Activated gamma-delta T cell (primary cell): ENCODE data around the gene ANKRD1.
"Not testable (repeated sequence)": the region's sequence is repeated elsewhere in the genome, so short reads cannot be mapped to it uniquely, and the experiment has no call there.

Experiments
- DNase-seq: peaks from one replicate; lab custom pipeline; 2025; lab: John Stamatoyannopoulos, UW
- total RNA-seq, 2 donors: gene quantifications; one replicate each; lab custom pipeline; 2026; lab: John Stamatoyannopoulos, UW

ANKRD1 gene
- 0 to 0.35 reads per million in 2 donors for total RNA-seq

DNA sequence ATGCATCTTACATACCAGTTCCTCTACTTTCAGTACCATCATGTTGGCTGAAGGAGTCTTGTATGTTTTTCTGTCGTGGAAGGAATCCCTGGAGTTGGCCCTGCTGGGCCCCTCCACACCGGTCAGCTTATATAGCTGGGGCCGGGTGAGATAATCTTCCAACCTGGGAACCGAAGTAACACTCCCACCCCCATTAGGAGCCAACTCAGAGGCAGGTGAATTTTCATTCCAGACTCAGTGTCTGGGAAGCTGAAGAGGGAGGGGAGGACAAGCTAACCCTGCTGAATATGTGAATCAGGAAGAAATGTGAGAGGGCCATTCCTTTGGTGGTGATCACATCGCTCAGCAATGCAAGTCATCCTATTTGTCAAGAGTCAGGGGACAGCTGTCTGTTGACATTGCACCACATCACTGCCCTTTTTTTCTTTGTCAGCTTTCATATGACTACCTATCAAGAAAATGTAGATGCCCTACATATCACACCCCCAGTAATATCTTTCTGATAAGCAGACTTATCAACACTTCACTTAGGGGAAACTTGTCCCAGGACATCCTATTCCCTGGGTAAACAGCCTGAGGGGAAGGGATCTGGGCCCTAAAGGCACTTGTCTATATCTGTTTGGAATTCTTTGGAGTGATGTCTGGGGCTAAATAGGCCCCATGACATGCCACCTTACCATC is at the start of gene ANKRD1:
Gene ANKRD1, minus strand, starts transcription at position 102 of the 681 bp plus-strand sequence. Its CDS starts 60 bp downstream, at position 42.
- no peak for DNase-seq

DNA sequence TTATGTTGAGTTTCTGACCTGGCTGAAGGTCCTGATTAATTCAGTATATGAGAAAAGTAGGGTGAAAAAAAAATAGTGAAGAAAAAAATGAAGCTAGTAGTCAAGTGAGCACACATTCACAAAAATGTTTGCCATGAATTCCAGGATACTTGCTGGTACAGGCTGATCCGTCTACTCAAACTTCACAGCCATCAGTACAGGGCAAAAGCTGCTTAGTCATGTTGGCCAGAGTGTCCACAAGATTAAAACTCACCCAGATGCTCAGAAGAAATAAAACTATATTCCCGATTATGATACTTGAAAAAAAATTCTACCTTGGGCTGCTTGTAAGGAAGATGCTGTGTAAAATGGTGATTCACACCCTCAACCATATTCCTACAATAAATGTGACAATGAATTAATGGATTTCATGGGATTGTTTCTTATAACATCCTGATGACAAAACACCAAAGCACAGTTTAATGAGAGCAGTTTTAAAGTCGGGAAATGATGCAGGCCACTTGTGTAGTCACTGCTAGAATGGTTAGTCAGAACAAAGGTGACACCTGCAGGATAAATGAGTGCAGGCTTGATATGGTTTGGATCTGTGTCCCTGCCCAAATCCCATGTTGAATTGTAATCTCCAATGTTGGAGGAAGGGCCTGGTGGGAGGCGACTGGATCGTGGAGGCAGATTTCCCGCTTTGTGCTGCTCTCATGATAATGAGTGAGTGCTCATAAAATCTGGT is 49.2 kb upstream of the ANKRD1 start:
- DNase-seq, result no peak

DNA sequence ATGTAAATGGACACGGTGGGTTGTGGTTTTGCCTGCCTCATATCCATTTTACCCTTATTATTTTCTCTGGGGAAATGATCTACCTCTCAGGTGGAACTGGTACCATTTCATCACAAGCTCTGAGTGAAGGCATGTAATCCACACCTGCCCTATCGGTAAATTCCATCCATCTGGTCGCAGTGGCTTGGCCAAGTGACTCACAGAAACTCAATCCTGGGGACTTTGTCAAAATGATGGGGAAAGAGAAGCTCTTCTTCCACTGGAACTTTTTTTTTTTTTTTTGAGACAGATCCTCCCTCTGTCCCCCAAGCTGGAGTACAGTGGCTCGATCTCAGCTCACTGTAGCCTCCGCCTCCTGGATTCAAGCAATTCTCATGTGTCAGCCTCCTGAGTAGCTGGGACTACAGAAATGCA is 48.2 kb upstream of the ANKRD1 start:
- DNase-seq, result no peak

DNA sequence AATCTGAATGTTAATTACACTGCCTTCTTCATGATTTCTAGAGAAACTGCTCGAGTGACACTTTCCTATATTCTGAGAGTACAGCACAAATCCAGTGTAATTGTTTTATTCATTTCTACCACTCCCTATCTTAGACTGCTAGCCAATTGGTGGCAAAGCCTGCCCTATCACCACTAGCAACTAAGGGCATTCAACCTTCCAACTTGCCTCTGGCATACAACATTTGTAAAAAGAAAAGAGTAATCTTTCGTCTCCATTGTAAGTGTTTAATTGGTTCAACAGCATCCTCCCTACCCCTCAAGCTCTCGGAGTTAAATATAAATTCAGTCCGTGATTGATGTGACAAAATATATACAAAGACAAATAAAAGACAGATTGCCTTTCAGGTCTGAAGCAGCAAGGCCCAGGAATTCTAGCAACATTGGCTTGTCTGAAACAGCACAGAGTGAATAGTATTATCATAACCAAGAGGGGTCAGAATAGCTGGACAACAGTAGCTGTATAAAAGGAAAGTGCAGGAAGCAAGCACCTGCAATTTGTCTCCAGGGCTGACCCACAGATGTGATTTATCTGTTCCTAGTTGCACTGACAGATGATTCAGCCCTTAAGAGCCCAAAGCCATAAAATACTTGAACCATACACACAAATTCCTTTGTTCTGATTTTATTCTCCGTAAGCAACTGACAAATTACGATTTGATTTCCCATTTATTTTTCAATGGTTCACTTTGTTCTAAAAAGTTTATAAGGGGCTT is 47.6 kb upstream of the ANKRD1 start:
- no peak for DNase-seq

DNA sequence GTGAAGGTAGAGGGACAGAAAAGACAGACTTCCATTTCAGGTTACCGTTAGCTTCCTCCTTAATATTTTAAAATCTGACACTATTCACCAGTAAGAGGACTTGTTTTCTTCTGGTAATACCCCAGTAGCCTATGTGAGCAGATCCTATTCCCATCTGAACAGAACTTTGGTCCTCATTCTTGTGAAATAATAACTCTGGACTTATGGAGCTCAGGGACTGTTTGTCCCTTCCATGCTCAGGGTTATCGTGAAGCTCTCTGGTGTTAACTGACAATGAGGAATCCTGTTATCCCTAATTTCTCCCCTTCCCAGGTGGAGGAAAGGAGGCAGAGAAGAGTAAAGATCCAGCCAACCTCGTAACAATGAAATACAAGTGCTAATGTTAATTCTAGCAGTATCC is 47.0 kb upstream of the ANKRD1 start:
- DNase-seq, result no peak

DNA sequence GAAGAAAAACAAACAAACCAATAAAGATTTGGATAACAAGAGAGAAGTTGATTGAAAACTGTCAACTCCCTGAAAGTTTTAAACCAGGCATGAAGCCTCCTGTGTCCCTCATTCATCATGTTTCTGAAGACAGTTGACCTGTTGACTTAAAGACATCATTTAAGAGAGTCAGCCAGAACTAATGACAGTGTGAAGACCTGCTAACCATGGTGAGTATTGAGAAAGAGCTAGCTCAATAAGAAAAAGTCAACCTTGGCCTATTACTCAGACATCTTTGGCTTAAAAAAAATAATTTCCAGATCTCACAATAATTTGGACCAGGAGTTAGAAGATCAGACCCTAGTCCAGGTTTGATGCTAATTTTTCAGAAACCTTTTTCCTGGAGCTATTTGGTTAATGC is 45.3 kb upstream of the ANKRD1 start:
- no peak for DNase-seq

DNA sequence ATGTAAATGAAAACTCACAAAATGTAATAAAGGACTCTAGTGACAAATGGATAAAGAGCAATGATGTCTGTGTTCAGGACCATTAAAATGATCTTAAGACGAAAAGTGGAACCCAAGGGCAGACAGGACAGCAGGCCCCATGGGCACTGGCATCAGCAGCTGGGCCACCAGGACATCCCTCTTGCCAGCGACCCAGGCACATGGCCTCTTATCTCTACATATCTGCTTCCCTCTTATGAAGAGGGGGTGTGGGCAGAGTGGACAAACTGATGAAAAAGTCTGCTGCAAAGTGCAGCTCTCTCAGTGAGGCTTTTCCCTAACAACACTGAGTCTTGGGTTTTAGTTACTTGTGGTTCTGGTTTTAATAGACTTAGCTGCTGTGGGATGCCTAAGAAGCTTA is 44.8 kb upstream of the ANKRD1 start:
- DNase-seq, result no peak

DNA sequence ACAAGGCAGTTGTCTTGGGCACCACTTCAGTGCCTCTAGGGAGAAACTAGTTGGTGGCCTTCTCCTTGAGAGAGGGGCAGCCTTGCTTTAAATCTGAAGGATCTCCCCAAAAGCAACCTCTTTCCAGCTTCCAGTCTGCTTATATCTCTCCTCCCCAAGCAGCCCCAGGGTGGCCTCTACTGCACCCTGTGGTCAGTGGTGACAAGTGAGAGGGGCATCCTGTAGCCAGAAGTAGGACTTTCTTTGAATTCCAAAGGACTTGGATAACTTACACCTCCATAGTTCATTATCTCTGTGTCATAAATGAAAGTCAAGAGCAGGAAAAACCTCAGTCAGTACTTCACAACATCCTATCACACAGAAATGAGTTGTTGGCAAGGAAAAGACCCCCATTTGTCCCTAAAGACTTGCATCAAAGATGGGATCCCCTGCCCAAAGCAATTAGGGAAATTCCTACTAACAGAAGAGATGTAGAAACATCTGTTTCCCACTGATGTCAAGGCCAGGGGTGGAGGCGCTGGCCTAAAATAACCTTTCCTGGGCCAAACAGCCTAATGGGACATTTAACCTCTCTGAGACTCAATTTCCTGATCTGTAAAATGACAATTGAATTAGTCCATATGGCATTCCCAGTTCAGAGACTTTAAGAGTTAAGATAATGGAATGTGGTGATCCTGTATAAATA is 44.0 kb upstream of the ANKRD1 start:
- DNase-seq, result no peak

DNA sequence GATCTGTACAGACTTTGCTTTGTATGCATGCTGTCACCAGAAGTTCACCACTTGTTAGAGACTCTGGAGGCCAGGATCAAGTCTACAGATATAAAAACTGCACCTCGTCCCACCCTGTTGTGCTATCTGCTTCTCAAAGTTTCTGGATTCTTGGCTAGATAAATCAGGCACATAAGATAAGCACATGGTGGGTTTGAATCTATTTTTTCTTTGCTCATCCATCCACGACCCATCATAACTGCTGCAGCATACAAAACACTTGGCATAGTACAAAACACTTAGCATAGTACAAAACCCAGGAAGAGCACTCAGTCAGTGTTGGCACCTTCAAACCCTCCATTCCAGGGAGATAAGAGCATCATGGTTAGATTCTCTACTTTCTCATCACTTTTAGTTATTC is 42.4 kb upstream of the ANKRD1 start:
- no peak for DNase-seq

DNA sequence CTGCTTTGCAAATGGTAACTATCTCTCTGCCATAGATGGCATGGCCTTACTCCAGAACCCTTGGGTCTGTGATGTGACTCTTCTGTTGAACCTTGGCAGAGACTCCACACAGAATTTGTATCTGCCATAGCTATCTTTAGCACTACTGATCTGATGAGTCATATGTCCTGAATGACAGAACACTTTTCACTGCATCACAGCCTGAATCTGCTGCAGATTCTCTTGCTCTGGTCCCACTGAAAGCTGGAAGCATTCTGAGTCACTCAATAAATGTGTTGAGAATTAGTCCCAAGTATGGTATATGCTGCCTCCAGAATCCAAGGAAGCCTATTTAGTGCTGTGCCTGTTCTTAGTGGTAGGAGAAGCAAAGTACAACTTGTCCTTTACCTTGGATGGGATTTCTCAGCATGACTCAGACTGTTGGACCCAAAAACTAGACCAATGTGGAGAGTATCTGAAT is 39.5 kb upstream of the ANKRD1 start:
- no peak for DNase-seq

DNA sequence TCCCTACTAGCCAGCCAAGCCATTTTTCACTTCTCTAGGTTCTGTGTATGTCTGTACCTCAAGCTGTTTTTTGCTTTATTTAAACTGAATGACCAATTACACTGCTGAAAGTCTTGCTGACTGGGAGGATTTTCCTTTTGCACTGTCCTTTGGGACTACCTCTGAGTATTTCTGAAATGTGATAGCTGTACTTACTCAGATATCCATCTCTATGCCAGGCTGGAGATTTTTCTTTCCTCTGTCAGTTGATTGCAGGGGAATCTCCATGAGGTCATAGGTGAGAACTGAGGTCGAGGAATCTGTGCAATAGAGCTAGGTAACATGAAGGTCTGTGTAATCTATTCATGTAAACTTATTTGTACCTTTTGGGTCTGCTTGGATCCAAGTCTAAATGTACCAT is 38.9 kb upstream of the ANKRD1 start:
- no peak for DNase-seq

DNA sequence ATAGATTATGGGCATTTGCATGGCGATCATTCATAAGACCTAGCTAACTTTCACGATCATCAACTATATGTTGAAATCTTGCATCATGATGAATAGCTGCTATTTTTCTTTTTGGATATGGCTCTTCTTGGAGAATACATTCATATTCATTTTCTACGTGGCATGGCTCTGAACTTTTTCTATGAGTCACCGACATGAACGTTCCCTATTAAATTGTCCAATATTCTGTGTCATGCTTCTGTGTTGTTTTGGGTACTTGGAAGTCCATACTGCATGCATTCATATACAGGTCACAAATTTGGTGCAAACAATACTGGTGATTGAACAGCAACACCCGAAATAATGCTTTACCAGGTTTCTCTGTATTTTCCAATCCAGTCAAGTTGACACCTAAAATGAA is 37.9 kb upstream of the ANKRD1 start:
- DNase-seq, result no peak

DNA sequence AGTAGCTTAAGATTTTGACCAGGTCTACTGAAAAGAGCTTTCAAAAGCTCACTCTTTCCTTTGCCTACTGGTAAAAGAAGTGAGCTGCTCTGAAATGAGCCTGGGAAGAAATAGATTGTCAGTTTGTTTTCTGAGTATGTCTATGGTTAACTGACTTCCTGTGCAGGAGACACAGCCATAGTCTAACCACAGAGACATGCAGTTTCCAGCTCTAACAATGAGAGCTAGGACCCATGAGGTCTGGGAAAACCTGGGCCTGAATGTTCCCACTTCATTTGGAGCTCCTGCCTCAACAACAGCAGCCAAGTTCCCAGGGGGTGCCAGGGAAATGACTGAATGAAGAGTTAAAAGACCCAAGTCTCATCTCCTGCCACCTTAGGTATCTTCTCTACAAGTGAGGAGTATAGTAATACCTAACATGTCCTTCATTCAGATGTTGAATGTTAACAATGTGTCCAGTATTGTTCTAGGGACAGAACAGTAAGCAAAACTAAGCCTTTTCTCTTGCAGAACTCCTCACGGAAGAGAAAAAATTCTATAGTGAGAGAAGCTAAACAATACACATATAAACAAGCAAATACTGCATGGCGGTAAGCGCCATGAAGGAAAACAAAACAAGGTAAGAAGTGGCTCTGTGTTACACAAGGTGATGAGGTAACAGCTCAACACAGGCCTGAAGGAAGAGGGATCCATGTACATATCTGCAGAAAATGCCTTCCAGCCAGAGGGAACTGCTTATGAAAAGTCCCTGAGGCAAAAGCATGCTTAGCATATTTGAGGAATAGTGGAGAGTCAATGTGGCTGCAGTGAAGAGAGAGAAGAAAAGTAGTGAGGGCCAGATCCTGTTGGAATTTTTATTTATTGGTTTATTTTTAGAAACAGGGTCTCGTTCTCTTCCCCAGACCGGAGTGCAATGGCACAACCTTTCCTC is 26.4 kb upstream of the ANKRD1 start:
- no peak for DNase-seq

DNA sequence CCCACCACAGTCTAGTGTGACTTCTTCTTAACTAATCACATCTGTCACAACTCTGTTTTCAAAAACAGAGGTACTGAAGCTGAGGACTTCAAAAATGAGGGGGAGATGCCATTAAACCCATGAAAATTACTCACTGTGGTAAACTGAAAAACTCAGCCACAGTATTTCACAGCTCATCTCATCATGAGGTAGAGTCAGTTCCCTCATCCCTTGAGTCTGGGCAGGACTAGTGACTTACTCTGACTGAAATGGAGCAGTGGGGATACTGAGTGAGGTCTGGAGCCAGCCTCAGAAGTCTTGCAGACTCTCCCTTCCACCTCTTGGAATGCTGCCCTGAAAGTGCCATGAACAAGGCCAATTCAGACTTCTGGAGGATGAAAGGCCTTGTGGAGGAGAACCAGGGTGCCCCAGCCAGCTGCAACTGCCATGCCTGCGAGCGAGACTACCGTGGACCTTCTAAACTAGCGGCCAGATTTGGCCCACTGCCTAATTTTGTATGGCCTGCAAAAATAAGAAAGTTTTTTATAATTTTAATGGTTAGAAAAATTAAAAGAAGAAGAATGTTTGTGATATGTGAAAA is 24.7 kb upstream of the ANKRD1 start:
- DNase-seq, result no peak

DNA sequence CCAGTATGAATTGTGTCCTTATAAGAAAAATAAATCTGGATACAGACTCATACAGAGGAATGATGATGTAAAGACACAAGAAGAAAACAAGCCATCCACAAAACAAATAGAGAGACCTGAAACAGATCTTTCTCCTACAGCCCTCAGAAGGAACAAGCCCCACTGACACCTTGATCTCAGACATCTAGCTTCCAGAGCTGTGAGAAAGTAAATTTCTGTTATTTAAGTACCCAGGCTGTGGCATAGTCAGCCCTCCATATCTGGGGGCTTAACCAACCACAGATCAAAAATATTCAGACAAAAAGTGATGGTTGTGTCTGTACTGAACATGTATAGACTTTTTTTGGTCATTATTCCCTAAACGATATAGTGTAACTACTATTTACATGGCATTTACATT is 23.9 kb upstream of the ANKRD1 start:
- no peak for DNase-seq

DNA sequence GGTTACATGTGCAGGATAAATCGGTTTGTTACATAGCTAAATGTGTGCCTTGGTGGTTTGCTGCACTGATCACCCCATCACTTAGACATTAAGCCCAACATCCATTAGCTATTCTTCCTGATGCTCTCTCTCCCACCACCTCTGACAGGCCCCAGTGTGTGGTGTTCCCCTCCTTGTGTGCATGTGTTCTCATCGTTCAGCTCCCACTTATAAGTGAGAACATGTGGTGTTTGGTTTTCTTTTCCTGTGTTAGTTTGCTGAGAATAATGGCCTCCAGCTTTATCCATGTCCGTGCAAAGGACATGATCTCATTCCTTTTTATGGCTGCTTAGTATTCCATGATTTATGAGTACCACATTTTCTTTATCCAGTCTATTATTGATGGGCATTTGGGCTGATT is 22.1 kb upstream of the ANKRD1 start:
- DNase-seq, result not testable (repeated sequence)

DNA sequence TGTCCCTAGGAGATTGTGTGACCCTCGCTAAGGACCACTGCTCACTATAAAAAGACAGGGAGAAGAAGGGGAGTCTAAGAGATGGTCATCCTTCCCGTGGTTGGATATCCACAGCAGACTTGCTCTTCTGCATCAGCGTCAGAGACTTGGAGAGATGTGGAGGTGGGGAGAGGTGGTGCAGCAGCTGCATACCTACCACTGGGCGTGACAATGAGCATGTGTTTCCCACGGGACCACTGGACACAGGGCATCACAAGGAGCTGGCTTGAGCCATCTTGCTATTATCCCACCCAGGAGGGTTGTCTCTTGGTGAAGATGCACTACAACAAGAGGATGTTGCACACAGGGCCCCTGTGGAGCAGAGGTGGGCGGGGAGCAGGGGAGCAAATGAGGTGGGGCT is 18.8 kb upstream of the ANKRD1 start:
- DNase-seq, result no peak

DNA sequence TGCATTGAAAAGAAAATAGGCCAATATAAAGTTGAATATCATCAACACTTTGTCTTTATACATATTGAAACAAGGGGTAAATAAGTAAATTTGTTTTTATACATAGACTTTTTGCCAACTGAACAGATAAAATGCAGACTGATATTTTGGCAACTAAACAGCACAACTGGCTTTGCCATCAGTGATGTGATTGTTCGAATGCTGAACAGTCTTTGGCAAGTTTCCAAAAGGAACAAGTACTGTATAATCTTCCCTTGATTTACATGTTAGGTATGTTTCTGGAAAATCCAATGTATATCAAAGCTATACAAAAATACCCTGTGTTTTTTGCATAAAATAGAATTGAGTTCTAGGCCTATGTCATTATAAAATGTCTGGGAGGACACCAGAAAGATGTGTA is 18.2 kb upstream of the ANKRD1 start:
- no peak for DNase-seq

DNA sequence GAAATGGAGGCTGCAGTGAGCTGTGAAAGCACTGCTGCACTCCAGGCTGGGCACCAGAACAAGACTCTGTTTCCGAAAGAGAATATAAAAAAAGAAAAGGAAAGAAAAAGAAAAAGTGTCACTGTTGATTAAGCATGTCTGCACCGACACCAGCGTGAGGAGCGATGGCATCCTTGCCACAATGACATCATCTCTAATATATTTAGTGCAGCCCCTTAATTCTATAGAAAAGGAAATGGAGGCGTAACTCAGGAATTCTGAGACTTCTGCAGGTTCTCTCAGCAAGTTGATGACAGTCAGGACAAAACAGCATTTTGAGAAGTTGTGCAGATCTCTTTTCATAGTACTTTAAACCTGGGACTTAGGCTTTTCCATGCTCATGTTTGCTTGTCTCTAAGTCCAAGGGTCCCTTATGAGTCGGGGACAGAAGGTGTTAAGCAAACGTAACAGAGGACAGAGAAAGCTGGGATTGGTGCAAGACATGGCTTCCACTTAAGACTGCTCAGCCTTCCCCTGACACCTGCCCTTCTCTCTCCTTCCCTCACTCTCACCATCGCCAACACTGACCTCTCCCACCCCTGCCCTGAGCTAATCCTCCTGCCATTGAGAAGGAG is 16.9 kb upstream of the ANKRD1 start:
- DNase-seq, result no peak

DNA sequence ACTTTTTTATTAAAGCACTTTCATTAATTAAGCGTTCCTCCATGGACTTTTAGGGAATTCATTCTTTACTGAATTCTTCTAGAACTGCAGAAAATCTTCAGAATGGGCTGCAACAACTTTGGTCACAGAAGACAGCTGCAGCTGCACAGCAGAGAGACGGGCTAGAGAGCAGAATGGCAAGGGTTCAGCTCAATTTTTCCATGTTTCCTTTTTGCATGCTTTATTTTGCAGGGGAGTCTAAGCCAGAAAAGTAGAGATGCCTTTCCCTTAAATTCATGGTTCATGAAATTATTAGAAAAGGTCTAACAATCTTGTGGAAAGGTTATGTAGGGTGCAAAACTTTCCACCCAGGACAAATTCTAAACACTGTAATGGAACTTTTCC is 15.4 kb upstream of the ANKRD1 start:
- DNase-seq, result no peak
